GM12874 (cell line): ENCODE data around the gene ANGEL1.

Experiments used
- TF ChIP-seq, protein P1 (sequence below): IDR thresholded peaks from 2 replicates; pipeline ENCODE4 v1.5.1; 2011; ENCODE audit warnings: low read depth, mild to moderate bottlenecking, control low read depth, low read length, moderate library complexity; ENCODE audit not compliant: insufficient read depth

ANGEL1 gene

DNA sequence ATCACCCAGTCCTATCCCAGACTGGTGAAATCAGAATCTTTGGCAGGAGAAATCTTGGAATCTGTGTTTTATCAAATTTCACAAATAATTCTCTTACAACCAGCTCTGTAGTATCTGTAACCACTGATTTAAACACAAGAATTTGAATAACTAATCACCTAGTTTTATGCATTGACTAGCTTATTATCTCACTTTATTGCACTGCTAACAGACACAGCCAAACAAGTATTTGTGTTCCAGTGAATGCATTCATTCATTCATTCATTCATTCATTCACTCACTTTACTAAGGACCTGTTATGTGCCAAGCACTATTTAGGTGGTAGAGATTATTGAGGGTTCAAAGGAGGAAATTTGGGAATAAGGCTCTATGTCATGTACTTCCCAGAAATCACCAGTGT is 29.7 kb upstream of the ANGEL1 start:
- TF ChIP-seq, protein P1, sequence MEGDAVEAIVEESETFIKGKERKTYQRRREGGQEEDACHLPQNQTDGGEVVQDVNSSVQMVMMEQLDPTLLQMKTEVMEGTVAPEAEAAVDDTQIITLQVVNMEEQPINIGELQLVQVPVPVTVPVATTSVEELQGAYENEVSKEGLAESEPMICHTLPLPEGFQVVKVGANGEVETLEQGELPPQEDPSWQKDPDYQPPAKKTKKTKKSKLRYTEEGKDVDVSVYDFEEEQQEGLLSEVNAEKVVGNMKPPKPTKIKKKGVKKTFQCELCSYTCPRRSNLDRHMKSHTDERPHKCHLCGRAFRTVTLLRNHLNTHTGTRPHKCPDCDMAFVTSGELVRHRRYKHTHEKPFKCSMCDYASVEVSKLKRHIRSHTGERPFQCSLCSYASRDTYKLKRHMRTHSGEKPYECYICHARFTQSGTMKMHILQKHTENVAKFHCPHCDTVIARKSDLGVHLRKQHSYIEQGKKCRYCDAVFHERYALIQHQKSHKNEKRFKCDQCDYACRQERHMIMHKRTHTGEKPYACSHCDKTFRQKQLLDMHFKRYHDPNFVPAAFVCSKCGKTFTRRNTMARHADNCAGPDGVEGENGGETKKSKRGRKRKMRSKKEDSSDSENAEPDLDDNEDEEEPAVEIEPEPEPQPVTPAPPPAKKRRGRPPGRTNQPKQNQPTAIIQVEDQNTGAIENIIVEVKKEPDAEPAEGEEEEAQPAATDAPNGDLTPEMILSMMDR = no peak

DNA sequence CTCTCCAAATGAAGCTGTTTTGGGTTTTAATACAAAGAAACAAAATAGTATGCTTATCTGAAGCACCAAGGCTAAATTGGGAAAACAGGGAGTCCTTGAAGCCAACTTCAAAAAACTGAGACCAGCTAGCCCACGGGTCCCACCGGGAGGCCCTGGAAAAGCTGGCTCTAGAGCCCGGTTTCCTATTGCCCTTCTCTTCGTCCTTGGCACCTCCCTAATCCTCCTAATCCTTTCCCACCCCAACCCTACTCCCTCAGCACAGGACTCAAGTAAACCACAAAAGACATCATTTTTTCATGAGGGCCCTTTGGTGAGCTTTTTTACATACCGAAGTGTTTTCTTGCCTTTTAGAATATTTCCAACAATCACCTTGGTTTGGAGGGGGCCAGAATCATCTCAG is 24.8 kb upstream of the ANGEL1 start:
- TF ChIP-seq, protein P1 = no peak

DNA sequence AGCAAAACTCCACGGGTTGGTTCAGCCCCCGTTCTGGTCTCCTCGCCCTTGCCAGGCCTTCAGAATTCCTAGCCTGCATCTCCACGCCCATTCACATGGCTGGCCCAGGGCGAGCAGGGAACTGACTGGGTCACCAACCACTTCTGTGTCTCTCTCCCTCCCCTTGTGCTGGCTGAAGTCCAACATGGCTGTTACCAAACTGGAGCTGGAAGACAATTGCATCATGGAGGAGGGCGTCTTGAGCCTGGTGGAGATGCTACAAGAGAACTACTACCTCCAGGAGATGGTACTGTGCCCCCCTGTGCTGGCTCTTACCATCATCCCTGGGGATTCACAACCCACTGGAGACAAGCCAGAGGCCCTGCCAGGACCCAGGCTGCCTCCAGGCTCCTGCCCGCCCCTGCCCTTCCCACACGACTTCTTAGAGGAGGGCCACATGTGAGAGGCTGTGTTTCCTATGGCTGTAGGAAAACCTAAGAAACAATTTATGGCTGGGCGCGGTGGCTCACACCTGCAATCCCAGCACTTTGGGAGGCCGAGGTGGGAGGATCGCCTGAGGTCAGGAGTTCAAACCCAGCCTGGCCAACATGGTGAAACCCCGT is 23.4 kb upstream of the ANGEL1 start:
- TF ChIP-seq, protein P1 = no peak

DNA sequence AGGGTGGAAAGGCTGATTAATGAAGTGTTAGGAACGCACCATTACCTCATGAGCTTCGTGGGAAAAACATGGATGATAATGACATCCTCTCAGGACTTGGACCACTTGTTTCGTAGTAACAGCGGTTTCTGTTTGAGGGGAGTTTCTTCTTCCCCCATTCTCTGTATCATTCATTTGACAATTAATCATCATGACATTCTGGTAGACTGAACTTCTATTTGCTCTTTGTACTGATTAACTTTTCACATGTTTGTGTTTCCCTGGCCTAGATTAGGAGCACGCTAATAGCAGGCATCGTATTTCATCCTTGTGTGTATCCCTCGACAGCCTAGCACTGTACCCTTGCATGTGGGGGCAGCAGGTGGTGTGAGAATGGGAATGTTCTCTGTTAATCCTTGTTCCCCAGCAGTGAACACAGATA is 21.6 kb upstream of the ANGEL1 start:
- TF ChIP-seq, protein P1 = no peak

DNA sequence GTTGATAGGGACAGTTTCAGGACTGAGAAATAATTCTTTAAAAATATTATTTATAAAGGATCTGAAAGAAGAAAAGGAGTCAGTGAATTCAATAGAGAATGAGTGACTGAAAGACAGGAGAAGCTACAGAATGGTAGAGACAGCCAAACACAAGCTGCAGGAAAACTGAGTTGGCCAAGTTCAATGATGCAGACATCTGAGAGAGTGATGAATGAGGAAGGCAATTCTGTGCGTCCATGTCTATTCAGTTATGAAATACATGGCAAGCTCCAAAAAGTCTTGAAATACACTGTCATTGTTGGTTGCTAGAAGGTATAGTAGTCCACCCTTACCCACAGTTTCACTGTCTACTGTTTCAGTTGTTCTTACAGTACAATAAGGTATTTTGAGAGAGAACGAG is 20.3 kb upstream of the ANGEL1 start:
- TF ChIP-seq, protein P1 = no peak

DNA sequence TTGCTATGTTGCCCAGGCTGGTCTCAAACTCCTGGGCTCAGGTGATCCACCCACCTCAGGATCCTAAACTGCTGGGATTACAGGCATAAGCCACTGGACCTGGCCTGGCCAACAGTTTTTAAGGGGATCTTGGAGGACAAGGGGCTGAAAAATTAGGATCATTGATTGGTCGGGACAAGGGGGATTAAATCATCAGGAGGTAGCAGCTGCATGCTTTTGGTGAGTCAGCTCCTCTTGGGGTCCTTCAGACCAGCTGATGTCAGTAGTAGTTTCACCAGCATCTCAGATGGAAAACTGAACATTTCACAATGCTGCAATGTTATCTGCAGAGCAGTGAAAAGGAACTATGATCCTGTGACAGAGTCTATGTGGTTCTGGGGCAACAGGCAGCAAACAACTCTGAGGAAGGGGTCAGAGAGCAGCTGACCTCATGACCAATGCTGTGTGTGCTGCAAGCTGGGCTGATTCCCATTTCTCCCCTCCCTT is 19.9 kb upstream of the ANGEL1 start:
- TF ChIP-seq, protein P1 = no peak

DNA sequence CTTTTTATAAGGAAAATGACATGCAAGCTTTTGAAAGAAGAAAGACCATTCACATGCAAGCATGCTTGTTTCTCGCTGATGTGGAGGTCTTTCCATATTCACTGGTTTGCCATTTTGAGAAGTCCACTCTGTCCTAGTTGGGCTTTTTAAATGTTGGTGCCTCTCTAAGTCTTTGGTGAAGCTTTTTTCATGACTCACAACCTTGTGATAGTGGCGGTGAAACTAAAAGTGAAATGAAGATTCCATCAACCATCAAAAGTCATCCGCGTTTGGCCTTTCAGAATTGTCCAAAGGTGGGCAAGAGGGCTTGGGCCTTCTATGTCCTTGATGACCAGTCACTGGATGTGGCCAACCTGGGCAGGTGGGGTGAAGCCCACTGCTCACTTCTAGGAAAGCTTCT is 17.9 kb upstream of the ANGEL1 start:
- TF ChIP-seq, protein P1 = no peak
